SK-N-MC (cell line): ENCODE measurements around the gene JPT1.

Experiments used
- EZH2 ChIP-seq: fragments of 200-600 bp; sonication (generic); IDR thresholded peaks from one replicate; pipeline ENCODE4 v1.6.1; 2017; ENCODE audit warnings: antibody characterized with exemption
- POLR2AphosphoS5 ChIP-seq: IDR thresholded peaks from 2 replicates; pipeline ENCODE4 v1.6.1; 2012; ENCODE audit warnings: mild to moderate bottlenecking, low read depth, low read length, borderline replicate concordance

DNA sequence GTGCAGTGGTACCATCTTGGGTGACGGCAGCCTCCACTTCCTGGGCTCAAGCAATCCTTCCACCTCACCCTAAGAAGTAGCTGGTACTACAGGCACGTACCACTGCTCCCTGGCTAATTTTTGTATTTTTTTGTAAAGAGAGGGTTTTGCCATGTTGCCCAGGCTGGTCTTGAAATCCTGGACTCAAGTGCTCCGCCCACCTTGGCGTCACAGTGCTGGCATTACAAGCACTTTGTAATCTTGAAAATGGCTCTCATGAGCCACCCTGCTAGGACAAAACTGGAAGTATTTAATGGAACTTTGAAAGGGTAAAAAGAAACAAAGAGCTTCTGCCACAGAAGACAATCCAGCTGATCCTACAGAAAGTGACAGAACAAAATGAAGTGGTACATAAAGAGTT is 19.2 kb upstream of the JPT1 start:
- no peak for TF ChIP-seq EZH2
- no peak for TF ChIP-seq POLR2AphosphoS5
